Measurements from ENCODE around the gene FFAR3. TPM values are rescaled to one million over a fixed set of nuclear protein-coding genes. Genes with fewer than 3 reads are reported as not detected.

Gene FFAR3
- total and polyA plus RNA-seq, 8 donors = 0.09 to 1.6 (median 0.30) TPM; not detected in 2

GRCh38 chr19:35380450-35381124 is 22.3 kb downstream of the FFAR3 start:
- ATAC-seq (no peak), DNase-seq (no peak)
- Histone ChIP-seq H3K9me3 (peaks cover 0 to 5% of the 10 kb centered on the region in 2 donors), H3K36me3 (no peaks in the 10 kb centered on the region), H3K4me1 (no peaks in the 10 kb centered on the region), H3K4me3 (no peak overlapping the region), H3K27ac (no peak overlapping the region), H3K27me3 (peaks cover 0 to 27% of the 10 kb centered on the region in 2 donors)
- intact Hi-C loops (cut with DNase I) = no loop called here
- TF ChIP-seq CTCF (IDR thresholded peaks at IDR 0.05) = no peak

- DNase-seq (no peak), ATAC-seq (no peak)
- Histone ChIP-seq H3K4me3 (no peak overlapping the region), H3K27me3 (peaks cover 0 to 27% of the 10 kb centered on the region in 2 donors), H3K9me3 (peaks cover 0 to 12% of the 10 kb centered on the region in 2 donors), H3K27ac (no peak overlapping the region), H3K4me1 (no peaks in the 10 kb centered on the region), H3K36me3 (no peaks in the 10 kb centered on the region)
- TF ChIP-seq CTCF (IDR thresholded peaks at IDR 0.05) = no peak
- intact Hi-C loops (cut with DNase I) = no loop called here
Observed at GRCh38 chr19:35381318-35381717, 23.1 kb downstream of the FFAR3 start.

GRCh38 chr19:35381926-35382325 is 23.7 kb downstream of the FFAR3 start:
- TF ChIP-seq CTCF (IDR thresholded peaks at IDR 0.05) = no peak
- H3K27me3 ChIP-seq = peaks cover 0 to 27% of the 10 kb centered on the region in 2 donors
- H3K4me3 ChIP-seq = no peak overlapping the region
- H3K36me3 ChIP-seq = no peaks in the 10 kb centered on the region
- intact Hi-C loops (cut with DNase I) = no loop called here
- DNase-seq (no peak), ATAC-seq (no peak)
- H3K4me1 ChIP-seq = no peaks in the 10 kb centered on the region
- no peak overlapping the region for H3K27ac ChIP-seq
- H3K9me3 ChIP-seq = peaks cover 0 to 15% of the 10 kb centered on the region in 2 donors

GRCh38 chr19:35383536-35383935 is 25.3 kb downstream of the FFAR3 start:
- H3K9me3 ChIP-seq = peaks cover 0 to 18% of the 10 kb centered on the region in 2 donors
- no peak for DNase-seq
- no peak overlapping the region for H3K4me3 ChIP-seq
- TF ChIP-seq CTCF (IDR thresholded peaks at IDR 0.05) = no peak
- H3K27me3 ChIP-seq = peaks cover 0 to 27% of the 10 kb centered on the region in 2 donors
- intact Hi-C loops (cut with DNase I) = no loop called here
- H3K27ac ChIP-seq = no peak overlapping the region
- H3K4me1 ChIP-seq = no peaks in the 10 kb centered on the region
- ATAC-seq = no peak
- no peaks in the 10 kb centered on the region for H3K36me3 ChIP-seq

- intact Hi-C loops (cut with DNase I) = no loop called here
- no peak for ATAC-seq
- Histone ChIP-seq H3K27ac (no peak overlapping the region), H3K9me3 (peaks cover 0 to 18% of the 10 kb centered on the region in 2 donors), H3K4me3 (no peak overlapping the region), H3K4me1 (no peaks in the 10 kb centered on the region), H3K36me3 (no peaks in the 10 kb centered on the region), H3K27me3 (peaks cover 0 to under 1% of the 10 kb centered on the region in 2 donors)
- TF ChIP-seq CTCF (IDR thresholded peaks at IDR 0.05) = no peak
- no peak for DNase-seq
Observed at GRCh38 chr19:35388277-35389054, 30.2 kb downstream of the FFAR3 start.
